Heart left ventricle (tissue), 13 donors: ENCODE data around the gene TAOK2.

Source experiments
- CTCF ChIP-seq, 12 donors: fragments of 200-600 bp; sonication (generic) in 4 of 12; IDR thresholded peaks; one replicate each; pipeline versions ENCODE4 v1.5.0 to v1.8.0; 2018 to 2022; ENCODE audit warnings: antibody characterized with exemption in 12 of 12, mild to moderate bottlenecking in 5 of 12
- POLR2A ChIP-seq, 2 donors: fragments of 450-650 bp; IDR thresholded peaks; one replicate each; pipeline ENCODE4 v1.6.1; 2017; ENCODE audit warnings: antibody characterized with exemption in 2 of 2, mild to moderate bottlenecking in 2 of 2, moderate library complexity in 2 of 2
- donor health status: ischemic (EF 13 %, LVEDD 7.1; RV severe dilation, severe dysfunction).
- donor health status: DM: no; HTN: yes; CAD: no.
- donor health status: DM: no; HTN: no; CAD: no.
- donor health status: ischemic (EF 25% LVEDD 6.9; RV normal size, moderate dysfunction).
- donor health status: ischemic (EF 25% LVEDD 5.7; RV mildly dilated, moderate dysfunction).
- donor health status: ischemic (EF 35%, LVEDD 5.7; RV mildly dilated, moderate dysfunction).
- donor health status: nonischemic (EF 11% LVEDD 7.7; RV severe dilation, severe dysfunction).
- donor health status: DM: yes; HTN: yes; CAD: no.
- donor health status: PGD.
- donor health status: ischemic (EF 29% LVEDD 5.4; RV normal size, mild dysfunction).
- donor health status: nonischemic (EF 23%, LVEDD 6.1; RV moderate dilation, normal function).

GRCh38 chr16:29989111-29989858 is 15.6 kb downstream of the TAOK2 start:
- no peak for TF ChIP-seq CTCF (IDR thresholded peaks at IDR 0.05)
- no peak for TF ChIP-seq POLR2A (IDR thresholded peaks at IDR 0.05)
